Fibroblast of lung (primary cell): Measurements from ENCODE around the gene GOLGA3. TPM values are rescaled to one million over a fixed set of nuclear protein-coding genes. Genes with fewer than 3 reads are reported as not detected.

ENCODE experiments used
- DNase-seq, 2 donors: peaks; one replicate each; pipeline versions ENCODE4 v3.0.0 to v3.0.0-alpha.2; 2010; ENCODE audit warnings: low read depth in 2 of 2
- H2AFZ ChIP-seq: 2 replicates; pipeline ENCODE4 v1.5.1; 2012; ENCODE audit warnings: low read length, control low read depth, inconsistent platforms
- H3K27ac ChIP-seq: 2 replicates; pipeline ENCODE4 v1.5.1; 2011; ENCODE audit warnings: low read length, control low read depth; ENCODE audit not compliant: insufficient read depth
- H3K27me3 ChIP-seq: 2 replicates; pipeline ENCODE4 v1.5.1; 2011; ENCODE audit warnings: mild to moderate bottlenecking, low read length; ENCODE audit not compliant: control insufficient read depth, insufficient read depth
- H3K36me3 ChIP-seq: 2 replicates; pipeline ENCODE4 v1.5.1; 2011; ENCODE audit warnings: low read length; ENCODE audit not compliant: control insufficient read depth, insufficient read depth
- H3K4me1 ChIP-seq: 2 replicates; pipeline ENCODE4 v1.5.1; 2011; ENCODE audit warnings: low read length; ENCODE audit not compliant: control insufficient read depth, insufficient read depth; ENCODE audit errors: extremely low read depth
- H3K4me2 ChIP-seq: 2 replicates; pipeline ENCODE4 v1.5.1; 2011; ENCODE audit warnings: low read length, control low read depth; ENCODE audit not compliant: insufficient read depth; ENCODE audit errors: extremely low read depth
- H3K4me3 ChIP-seq, 4 experiments: fragments of 200-600 bp in 1 of 4; sonication (generic) in 1 of 4; replicated peaks in 1 of 4; 2 replicates each; pipeline ENCODE4 v1.5.1; 2011 to 2016; ENCODE audit warnings: low read length in 4 of 4, low read depth in 3 of 4, mild to moderate bottlenecking in 3 of 4, control low read depth in 2 of 4, inconsistent platforms in 1 of 4, mixed read lengths in 1 of 4; ENCODE audit not compliant: insufficient read depth in 1 of 4; ENCODE audit errors: control extremely low read depth in 1 of 4
- H3K79me2 ChIP-seq: 2 replicates; pipeline ENCODE4 v1.5.1; 2012; ENCODE audit warnings: mild to moderate bottlenecking, low read length, inconsistent platforms; ENCODE audit not compliant: control insufficient read depth, insufficient read depth
- H3K9ac ChIP-seq: 2 replicates; pipeline ENCODE4 v1.5.1; 2011; ENCODE audit warnings: mild to moderate bottlenecking, low read length, control low read depth; ENCODE audit not compliant: insufficient read depth
- H3K9me3 ChIP-seq: 2 replicates; pipeline ENCODE4 v1.5.1; 2012; ENCODE audit warnings: low read depth, low read length; ENCODE audit not compliant: control insufficient read depth, insufficient read depth
- H4K20me1 ChIP-seq: 2 replicates; pipeline ENCODE4 v1.5.1; 2011; ENCODE audit warnings: low read length; ENCODE audit not compliant: control insufficient read depth, insufficient read depth; ENCODE audit errors: extremely low read depth
- EZH2 ChIP-seq: IDR thresholded peaks from 2 replicates; pipeline ENCODE4 v1.5.1; 2012; ENCODE audit warnings: low read length, control low read depth, mild to moderate bottlenecking; ENCODE audit errors: missing control alignments
- polyA plus RNA-seq, 2 donors: library from polyadenylated mRNA; depleted of rRNA in 1 of 2; stranded (reverse) in 1 of 2; unstranded in 1 of 2; fragments of >200 nt; gene quantifications; 2 replicates each; pipeline ENCODE4 v1.2.1, GENCODE V29; 2011 to 2012; ENCODE audit warnings: missing spikeins in 1 of 2
- total RNA-seq: library from RNA; depleted of rRNA; stranded (reverse); fragments of >200 nt; gene quantifications from 2 replicates; pipeline ENCODE4 v1.2.1, GENCODE V29; 2014
- TF ChIP-seq, protein P1 (sequence below), 2 donors: IDR thresholded peaks in 1 of 2; conservative IDR thresholded peaks in 1 of 2; 1 replicate in 1 of 2; 2 replicates in 1 of 2; pipeline ENCODE4 v1.5.1; 2011 to 2012; ENCODE audit warnings: low read length in 2 of 2, control low read depth in 1 of 2, inconsistent platforms in 1 of 2, low read depth in 1 of 2, mild to moderate bottlenecking in 1 of 2

Gene GOLGA3
- total and polyA plus RNA-seq, 2 donors (not counting 1 experiment from before 2014, with no cell fraction given) = 28.3 to 133 TPM

DNA sequence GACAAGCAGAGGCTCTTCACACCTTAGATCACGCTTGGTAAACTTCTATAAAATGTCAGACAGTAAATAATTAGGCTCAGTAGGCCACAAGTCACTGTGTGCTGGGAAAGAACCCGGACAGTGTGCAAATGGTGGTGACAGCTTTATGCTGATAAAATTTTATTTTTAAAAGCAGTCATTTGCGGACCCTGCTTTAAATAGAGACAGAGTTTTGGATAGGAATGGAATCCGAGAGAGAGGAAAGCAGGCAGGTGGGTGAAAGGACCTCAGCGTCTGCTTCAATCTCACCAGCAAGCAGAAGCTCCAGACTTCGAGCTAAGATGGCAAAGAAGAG is 88.4 kb downstream of the GOLGA3 start:
- Histone ChIP-seq H3K4me1 (no peaks in the 10 kb centered on the region), H2AFZ (no peak overlapping the region), H3K79me2 (peaks cover 33% of the 10 kb centered on the region), H3K9me3 (no peaks in the 10 kb centered on the region), H3K27ac (no peak overlapping the region), H3K4me3 (no peak overlapping the region), H3K27me3 (no peaks in the 10 kb centered on the region), H3K9ac (no peak overlapping the region), H4K20me1 (no peaks in the 10 kb centered on the region), H3K4me2 (no peak overlapping the region), H3K36me3 (peaks cover 45% of the 10 kb centered on the region)
- TF ChIP-seq EZH2 = no peak
- TF ChIP-seq, protein P1, sequence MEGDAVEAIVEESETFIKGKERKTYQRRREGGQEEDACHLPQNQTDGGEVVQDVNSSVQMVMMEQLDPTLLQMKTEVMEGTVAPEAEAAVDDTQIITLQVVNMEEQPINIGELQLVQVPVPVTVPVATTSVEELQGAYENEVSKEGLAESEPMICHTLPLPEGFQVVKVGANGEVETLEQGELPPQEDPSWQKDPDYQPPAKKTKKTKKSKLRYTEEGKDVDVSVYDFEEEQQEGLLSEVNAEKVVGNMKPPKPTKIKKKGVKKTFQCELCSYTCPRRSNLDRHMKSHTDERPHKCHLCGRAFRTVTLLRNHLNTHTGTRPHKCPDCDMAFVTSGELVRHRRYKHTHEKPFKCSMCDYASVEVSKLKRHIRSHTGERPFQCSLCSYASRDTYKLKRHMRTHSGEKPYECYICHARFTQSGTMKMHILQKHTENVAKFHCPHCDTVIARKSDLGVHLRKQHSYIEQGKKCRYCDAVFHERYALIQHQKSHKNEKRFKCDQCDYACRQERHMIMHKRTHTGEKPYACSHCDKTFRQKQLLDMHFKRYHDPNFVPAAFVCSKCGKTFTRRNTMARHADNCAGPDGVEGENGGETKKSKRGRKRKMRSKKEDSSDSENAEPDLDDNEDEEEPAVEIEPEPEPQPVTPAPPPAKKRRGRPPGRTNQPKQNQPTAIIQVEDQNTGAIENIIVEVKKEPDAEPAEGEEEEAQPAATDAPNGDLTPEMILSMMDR (conservative IDR thresholded peaks at IDR 0.05 in 1 of 2, IDR thresholded peaks at IDR 0.05 in 1 of 2; ENCODE audit: low read depth in 1 of 2, low read length in 2 of 2) = no peak
- no peak for DNase-seq

DNA sequence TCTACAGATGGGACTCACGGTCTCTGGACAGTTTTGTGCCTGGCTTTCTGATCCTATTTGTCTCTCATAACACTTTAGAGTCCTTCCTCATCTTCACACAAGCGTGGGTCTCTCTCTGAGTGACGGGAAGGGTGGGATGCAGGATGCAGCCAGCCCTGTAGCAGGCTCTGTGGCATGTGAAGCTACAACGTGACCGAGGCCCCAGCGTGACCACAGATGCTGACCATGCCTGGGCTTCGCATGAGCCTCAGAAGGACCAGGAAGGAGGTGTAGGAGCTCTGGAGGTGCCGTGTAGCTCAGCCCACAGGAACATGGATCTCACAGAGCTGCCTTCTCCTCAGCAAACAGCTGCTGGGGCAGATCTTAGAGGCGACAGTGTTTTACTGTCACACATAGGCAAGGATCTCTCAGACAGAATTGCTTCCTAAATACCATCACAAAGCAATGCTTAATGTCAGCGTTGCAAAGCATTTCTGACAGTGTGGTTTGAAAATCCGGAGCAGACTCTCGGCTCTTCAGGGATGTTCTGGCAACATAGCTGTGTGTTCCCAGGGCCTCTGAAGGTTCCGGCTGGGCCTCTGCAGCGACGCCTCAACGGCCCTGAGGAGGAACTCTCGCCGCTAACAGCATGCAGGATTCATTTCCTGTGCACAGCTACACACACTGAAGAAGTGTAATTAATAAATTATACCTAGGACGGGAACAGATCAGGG is 88.9 kb downstream of the GOLGA3 start:
- no peak for TF ChIP-seq EZH2
- TF ChIP-seq, protein P1 (conservative IDR thresholded peaks at IDR 0.05 in 1 of 2, IDR thresholded peaks at IDR 0.05 in 1 of 2; ENCODE audit: low read depth in 1 of 2, low read length in 2 of 2) = no peak
- Histone ChIP-seq H3K27ac (no peak overlapping the region), H4K20me1 (no peaks in the 10 kb centered on the region), H2AFZ (no peak overlapping the region), H3K9me3 (no peaks in the 10 kb centered on the region), H3K4me1 (no peaks in the 10 kb centered on the region), H3K9ac (no peak overlapping the region), H3K4me3 (no peak overlapping the region), H3K36me3 (peaks cover 44% of the 10 kb centered on the region), H3K4me2 (no peak overlapping the region), H3K27me3 (no peaks in the 10 kb centered on the region), H3K79me2 (peaks cover 28% of the 10 kb centered on the region)
- no peak for DNase-seq

DNA sequence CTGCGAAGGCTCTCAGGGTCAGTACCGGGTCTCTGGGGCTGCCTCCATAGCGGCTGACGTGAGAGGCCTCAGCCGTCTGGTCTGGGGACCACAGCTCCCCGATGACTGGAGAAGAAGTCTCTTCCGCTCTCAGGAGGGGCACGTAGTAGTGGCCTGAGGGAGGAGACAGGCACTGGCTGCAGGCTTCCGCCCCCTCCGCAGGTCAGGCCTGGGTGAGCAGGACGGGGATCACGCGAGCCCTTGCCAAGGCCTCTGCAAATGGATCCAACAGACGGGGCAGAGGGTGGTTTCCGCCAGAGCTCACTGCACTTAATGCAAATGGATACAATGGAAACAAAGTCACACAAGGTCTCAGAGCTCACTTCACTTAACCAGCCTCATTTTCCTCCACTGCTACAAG is 91.8 kb downstream of the GOLGA3 start:
- Histone ChIP-seq H3K4me1 (no peaks in the 10 kb centered on the region), H2AFZ (no peak overlapping the region), H4K20me1 (no peaks in the 10 kb centered on the region), H3K9ac (no peak overlapping the region), H3K4me3 (no peak overlapping the region), H3K79me2 (peaks cover 6% of the 10 kb centered on the region), H3K9me3 (no peaks in the 10 kb centered on the region), H3K36me3 (peaks cover 50% of the 10 kb centered on the region), H3K4me2 (no peak overlapping the region), H3K27me3 (no peaks in the 10 kb centered on the region), H3K27ac (no peak overlapping the region)
- TF ChIP-seq, protein P1 (conservative IDR thresholded peaks at IDR 0.05 in 1 of 2, IDR thresholded peaks at IDR 0.05 in 1 of 2; ENCODE audit: low read depth in 1 of 2, low read length in 2 of 2) = no peak
- no peak for TF ChIP-seq EZH2
- no peak for DNase-seq
